ENCODE results near the gene TTC34.

TTC34 gene

GRCh38 chr1:2623571-2624337, 177.7 kb downstream of the TTC34 start:
- H3K36me3 ChIP-seq (ENCODE audit: insufficient read depth, low read length), result no peaks in the 10 kb centered on the region
- no peak overlapping the region for H3K4me2 ChIP-seq (ENCODE audit: insufficient read depth, low read length)
- no peaks in the 10 kb centered on the region for H3K4me1 ChIP-seq (ENCODE audit: insufficient read depth, low read length)
- DNase-seq, result no peak
- no peaks in the 10 kb centered on the region for H3K27me3 ChIP-seq (ENCODE audit: insufficient read depth, low read length, poor library complexity)
- H3K27ac ChIP-seq (ENCODE audit: low read length), result no peak overlapping the region
- no peak overlapping the region for H3K4me3 ChIP-seq (ENCODE audit: low read depth in 1 of 2, low read length in 2 of 2)
- TF ChIP-seq EZH2 (IDR thresholded peaks at IDR 0.05; ENCODE audit: borderline replicate concordance, low read depth, low read length, severe bottlenecking) (no peak), CTCF (IDR thresholded peaks at IDR 0.05; ENCODE audit: borderline replicate concordance, extremely low read depth, low read length, poor library complexity, severe bottlenecking) (no peak)
- no peak overlapping the region for H2AFZ ChIP-seq (ENCODE audit: low read depth, low read length)
- H3K79me2 ChIP-seq (ENCODE audit: insufficient read depth, low read length), result no peaks in the 10 kb centered on the region
- H3K9ac ChIP-seq (ENCODE audit: low read depth, low read length), result no peak overlapping the region
- ATAC-seq (ENCODE audit: insufficient read depth, low read depth), result no peak
- H4K20me1 ChIP-seq (ENCODE audit: insufficient read depth, low read length), result no peaks in the 10 kb centered on the region
- H3K9me3 ChIP-seq (ENCODE audit: insufficient read depth, low read length, severe bottlenecking), result no peaks in the 10 kb centered on the region

GRCh38 chr1:2617971-2618470, 183.5 kb downstream of the TTC34 start:
- DNase-seq (no peak), ATAC-seq (ENCODE audit: insufficient read depth, low read depth) (no peak)
- H3K9ac ChIP-seq (ENCODE audit: low read depth, low read length), result no peak overlapping the region
- H3K27ac ChIP-seq (ENCODE audit: low read length), result no peak overlapping the region
- H3K4me2 ChIP-seq (ENCODE audit: insufficient read depth, low read length), result no peak overlapping the region
- no peaks in the 10 kb centered on the region for H4K20me1 ChIP-seq (ENCODE audit: insufficient read depth, low read length)
- H3K27me3 ChIP-seq (ENCODE audit: insufficient read depth, low read length, poor library complexity), result no peaks in the 10 kb centered on the region
- H3K4me1 ChIP-seq (ENCODE audit: insufficient read depth, low read length), result no peaks in the 10 kb centered on the region
- no peak overlapping the region for H2AFZ ChIP-seq (ENCODE audit: low read depth, low read length)
- H3K9me3 ChIP-seq (ENCODE audit: insufficient read depth, low read length, severe bottlenecking), result peaks cover 4% of the 10 kb centered on the region
- TF ChIP-seq CTCF (IDR thresholded peaks at IDR 0.05; ENCODE audit: borderline replicate concordance, extremely low read depth, low read length, poor library complexity, severe bottlenecking) (no peak), EZH2 (IDR thresholded peaks at IDR 0.05; ENCODE audit: borderline replicate concordance, low read depth, low read length, severe bottlenecking) (no peak)
- no peaks in the 10 kb centered on the region for H3K79me2 ChIP-seq (ENCODE audit: insufficient read depth, low read length)
- no peaks in the 10 kb centered on the region for H3K36me3 ChIP-seq (ENCODE audit: insufficient read depth, low read length)
- H3K4me3 ChIP-seq (ENCODE audit: low read depth in 1 of 2, low read length in 2 of 2), result no peak overlapping the region

GRCh38 chr1:2614145-2614544, 187.3 kb downstream of the TTC34 start:
- H3K9ac ChIP-seq (ENCODE audit: low read depth, low read length), result no peak overlapping the region
- H3K27ac ChIP-seq (ENCODE audit: low read length), result no peak overlapping the region
- DNase-seq (no peak), ATAC-seq (ENCODE audit: insufficient read depth, low read depth) (no peak)
- H3K4me3 ChIP-seq (ENCODE audit: low read depth in 1 of 2, low read length in 2 of 2), result no peak overlapping the region
- no peak overlapping the region for H2AFZ ChIP-seq (ENCODE audit: low read depth, low read length)
- H3K4me1 ChIP-seq (ENCODE audit: insufficient read depth, low read length), result no peaks in the 10 kb centered on the region
- TF ChIP-seq EZH2 (IDR thresholded peaks at IDR 0.05; ENCODE audit: borderline replicate concordance, low read depth, low read length, severe bottlenecking) (no peak), CTCF (IDR thresholded peaks at IDR 0.05; ENCODE audit: borderline replicate concordance, extremely low read depth, low read length, poor library complexity, severe bottlenecking) (no peak)
- H3K9me3 ChIP-seq (ENCODE audit: insufficient read depth, low read length, severe bottlenecking), result peaks cover 4% of the 10 kb centered on the region
- no peaks in the 10 kb centered on the region for H4K20me1 ChIP-seq (ENCODE audit: insufficient read depth, low read length)
- H3K4me2 ChIP-seq (ENCODE audit: insufficient read depth, low read length), result no peak overlapping the region
- no peaks in the 10 kb centered on the region for H3K79me2 ChIP-seq (ENCODE audit: insufficient read depth, low read length)
- H3K27me3 ChIP-seq (ENCODE audit: insufficient read depth, low read length, poor library complexity), result no peaks in the 10 kb centered on the region
- H3K36me3 ChIP-seq (ENCODE audit: insufficient read depth, low read length), result no peaks in the 10 kb centered on the region

Data from DND-41 (cell line).